NT2/D1 (cell line): ENCODE measurements around the gene MYF5.

Experiments
- DNase-seq: peaks from one replicate; pipeline ENCODE4 v3.0.0-alpha.2; 2011; ENCODE audit warnings: low read depth, low spot score
- H3K27me3 ChIP-seq: 2 replicates; pipeline ENCODE4 v1.6.0; 2011; ENCODE audit warnings: mild to moderate bottlenecking; ENCODE audit not compliant: insufficient read length, insufficient read depth
- H3K36me3 ChIP-seq: 2 replicates; pipeline ENCODE4 v1.6.1; 2011; ENCODE audit warnings: mild to moderate bottlenecking, low read length, mixed read lengths; ENCODE audit not compliant: insufficient read depth, insufficient read length
- H3K4me1 ChIP-seq: 2 replicates; pipeline ENCODE4 v1.5.1; 2011; ENCODE audit not compliant: insufficient read depth, insufficient read length
- H3K4me3 ChIP-seq: 2 replicates; pipeline ENCODE4 v1.5.1; 2011; ENCODE audit warnings: low read depth; ENCODE audit not compliant: insufficient read length
- H3K9ac ChIP-seq: 2 replicates; pipeline ENCODE4 v1.6.0; 2011; ENCODE audit warnings: low read depth; ENCODE audit not compliant: insufficient read length
- H3K9me3 ChIP-seq: 2 replicates; pipeline ENCODE4 v1.5.1; 2011; ENCODE audit warnings: mild to moderate bottlenecking, low read length; ENCODE audit not compliant: insufficient read depth
- SUZ12 ChIP-seq: IDR thresholded peaks from 2 replicates; pipeline ENCODE4 v1.6.1; 2011; ENCODE audit not compliant: insufficient read length, insufficient read depth; ENCODE audit errors: extremely low read depth
- YY1 ChIP-seq: IDR thresholded peaks from 2 replicates; pipeline ENCODE4 v1.6.1; 2011; ENCODE audit not compliant: insufficient read length, insufficient read depth
- ZNF274 ChIP-seq: IDR thresholded peaks from 2 replicates; pipeline ENCODE4 v1.6.1; 2011; ENCODE audit warnings: mild to moderate bottlenecking, low read depth, low read length

Gene MYF5

GRCh38 chr12:80712866-80713265 lies 3.8 kb upstream of the MYF5 start:
- Histone ChIP-seq H3K9ac (no peak overlapping the region), H3K9me3 (peaks cover 12% of the 10 kb centered on the region; the same call in 1 of the 2 replicates), H3K4me3 (no peak overlapping the region), H3K36me3 (no peaks in the 10 kb centered on the region), H3K27me3 (no peaks in the 10 kb centered on the region), H3K4me1 (peaks cover 5% of the 10 kb centered on the region)
- DNase-seq, result no peak
- TF ChIP-seq ZNF274 (no peak), YY1 (no peak), SUZ12 (no peak)

DNA sequence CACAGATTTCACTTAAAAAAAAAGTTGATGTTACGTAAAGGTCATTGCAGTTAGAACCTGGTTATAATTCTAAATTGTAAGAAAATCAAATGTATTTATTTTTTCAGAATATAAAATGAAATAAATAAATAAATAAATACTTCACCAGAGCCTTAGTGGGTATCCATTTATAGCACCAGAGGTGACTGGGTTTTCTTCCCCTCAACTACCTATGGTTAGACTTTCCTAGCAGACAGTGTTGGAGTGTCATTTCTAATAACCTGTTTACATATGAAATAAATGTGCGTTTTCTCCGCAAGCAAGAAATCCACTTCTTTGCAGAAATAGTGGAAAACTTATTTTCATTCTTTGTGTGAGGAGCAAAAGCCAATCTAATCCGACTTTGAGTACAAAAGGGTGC lies 3.3 kb upstream of the MYF5 start:
- no peak for TF ChIP-seq YY1
- no peak for TF ChIP-seq ZNF274
- TF ChIP-seq SUZ12, result no peak
- H3K4me3 ChIP-seq, result peak overlapping the region; percentile 43
- DNase-seq, result no peak

GRCh38 chr12:80714055-80714454 lies 2.7 kb upstream of the MYF5 start:
- Histone ChIP-seq H3K9me3 (peaks cover 7% of the 10 kb centered on the region; the same call in 1 of the 2 replicates), H3K9ac (peak overlapping the region; percentile 57), H3K4me1 (peaks cover 5% of the 10 kb centered on the region), H3K36me3 (no peaks in the 10 kb centered on the region), H3K27me3 (no peaks in the 10 kb centered on the region), H3K4me3 (peak overlapping the region; percentile 43)
- no peak for TF ChIP-seq SUZ12
- no peak for TF ChIP-seq YY1
- TF ChIP-seq ZNF274, result no peak
- DNase-seq, result no peak

More for the DNA sequence above, 3.3 kb upstream of the MYF5 start:
- no peaks in the 10 kb centered on the region for H3K36me3 ChIP-seq
- H3K4me1 ChIP-seq, result peaks cover 5% of the 10 kb centered on the region
- peak overlapping the region; percentile 57 for H3K9ac ChIP-seq
- H3K9me3 ChIP-seq, result peaks cover 11% of the 10 kb centered on the region; the same call in 1 of the 2 replicates
- H3K27me3 ChIP-seq, result no peaks in the 10 kb centered on the region

DNA sequence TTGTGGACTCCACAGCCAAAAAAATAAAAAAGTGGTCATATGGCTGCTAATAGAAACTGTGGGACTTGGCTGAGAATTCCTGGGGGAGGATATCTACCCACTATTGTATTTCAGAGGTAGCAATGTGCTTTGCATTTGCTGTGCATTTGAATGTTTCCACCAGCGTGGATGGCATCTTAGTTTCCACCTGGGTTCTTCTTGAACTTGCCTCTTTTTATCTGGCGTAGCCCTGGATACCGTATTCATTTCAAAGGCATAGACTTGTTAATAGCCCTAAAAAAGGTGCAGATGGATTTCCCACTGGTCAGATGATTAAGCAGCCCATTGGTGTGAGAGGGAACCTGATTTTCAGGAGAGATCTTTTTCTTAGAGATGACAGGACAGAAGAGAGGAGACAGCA lies 1.9 kb upstream of the MYF5 start:
- H3K9ac ChIP-seq, result no peak overlapping the region
- no peaks in the 10 kb centered on the region for H3K36me3 ChIP-seq
- no peak for DNase-seq
- H3K4me1 ChIP-seq, result peaks cover 5% of the 10 kb centered on the region
- TF ChIP-seq ZNF274 (no peak), SUZ12 (no peak)
- H3K9me3 ChIP-seq, result peaks cover 7% of the 10 kb centered on the region; the same call in 1 of the 2 replicates
- no peaks in the 10 kb centered on the region for H3K27me3 ChIP-seq
- no peak overlapping the region for H3K4me3 ChIP-seq

DNA sequence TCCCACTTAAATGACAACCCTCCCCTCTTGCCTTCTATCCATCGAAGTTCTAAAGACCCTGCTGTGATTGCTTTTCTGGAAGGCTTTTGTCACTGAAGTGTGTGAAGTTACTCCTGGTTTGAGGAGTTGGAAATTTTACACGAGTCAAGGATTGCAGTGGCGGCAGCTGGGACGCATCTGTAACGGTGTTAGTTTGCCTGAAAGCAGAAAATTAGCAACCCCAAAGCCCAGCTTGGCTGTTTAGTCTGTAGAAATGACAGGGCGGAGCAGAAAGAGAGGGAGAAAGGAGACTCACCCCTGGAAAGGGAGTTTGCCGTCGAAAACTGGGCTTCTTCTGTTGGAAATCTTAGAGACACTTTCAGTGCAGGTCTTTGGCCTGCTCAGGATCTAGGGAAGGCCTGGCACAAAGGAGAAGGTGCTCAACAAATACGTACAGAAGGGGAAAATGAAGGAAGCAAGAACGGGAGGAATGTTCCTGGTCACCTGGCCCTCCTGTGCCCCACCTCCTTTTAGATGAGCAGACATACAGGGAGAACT lies 931 bp upstream of the MYF5 start:
- TF ChIP-seq SUZ12 (no peak), ZNF274 (no peak), YY1 (no peak)
- no peak for DNase-seq
- no peak overlapping the region for H3K9ac ChIP-seq
- peaks cover 7% of the 10 kb centered on the region; the same call in 1 of the 2 replicates for H3K9me3 ChIP-seq
- no peak overlapping the region for H3K4me3 ChIP-seq
- H3K4me1 ChIP-seq, result peaks cover 5% of the 10 kb centered on the region
- H3K27me3 ChIP-seq, result no peaks in the 10 kb centered on the region
- no peaks in the 10 kb centered on the region for H3K36me3 ChIP-seq

DNA sequence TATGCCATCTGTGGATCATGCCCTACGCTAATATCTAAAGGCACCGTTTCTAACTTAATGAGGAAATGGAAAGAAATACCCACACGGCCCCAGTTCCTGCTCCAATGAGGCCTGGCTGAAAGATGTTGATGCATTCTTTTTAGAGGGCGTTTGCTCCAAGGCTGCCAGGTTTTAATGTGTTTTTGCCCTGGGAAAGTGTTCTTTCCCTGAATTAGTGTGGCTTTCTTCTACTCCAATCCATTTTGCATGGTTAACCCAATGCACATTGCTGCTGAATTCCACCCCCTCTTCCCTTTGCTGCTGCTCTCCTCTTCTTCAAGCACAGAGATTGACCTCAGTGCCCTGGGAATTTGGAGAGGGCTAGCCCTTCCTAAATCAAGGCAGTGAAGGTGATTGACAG lies 1.1 kb downstream of the MYF5 start:
- H3K4me1 ChIP-seq, result peaks cover 5% of the 10 kb centered on the region
- TF ChIP-seq ZNF274 (no peak), YY1 (no peak)
- no peaks in the 10 kb centered on the region for H3K27me3 ChIP-seq
- H3K9me3 ChIP-seq, result peaks cover 7% of the 10 kb centered on the region; the same call in 1 of the 2 replicates
- no peak for DNase-seq
- no peak overlapping the region for H3K9ac ChIP-seq
- no peak overlapping the region for H3K4me3 ChIP-seq
- no peaks in the 10 kb centered on the region for H3K36me3 ChIP-seq

DNA sequence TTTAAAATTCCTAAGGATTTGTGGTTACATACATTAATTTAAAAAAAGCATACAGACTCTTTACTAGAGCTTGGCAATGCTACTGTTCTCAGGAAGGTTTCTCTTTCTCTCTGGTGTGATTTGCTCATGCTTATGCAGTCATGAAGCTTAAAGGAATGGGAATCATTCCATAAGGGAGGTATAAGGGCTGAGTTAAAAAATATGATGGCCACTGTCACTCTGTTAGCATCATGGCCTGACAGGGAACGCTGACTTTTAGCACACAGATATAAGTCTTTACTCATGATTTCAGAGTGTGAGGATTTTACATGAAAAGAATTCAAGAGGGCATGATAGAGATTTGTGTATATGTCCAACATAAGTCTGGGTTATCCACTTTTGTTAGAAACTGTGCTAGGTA lies 3.8 kb downstream of the MYF5 start:
- no peak for DNase-seq
- Histone ChIP-seq H3K4me1 (peaks cover 2% of the 10 kb centered on the region), H3K9me3 (peaks cover 7% of the 10 kb centered on the region; the same call in 1 of the 2 replicates), H3K9ac (no peak overlapping the region), H3K4me3 (no peak overlapping the region), H3K36me3 (no peaks in the 10 kb centered on the region), H3K27me3 (no peaks in the 10 kb centered on the region)
- TF ChIP-seq SUZ12, result no peak
- no peak for TF ChIP-seq YY1
